K562 (cell line): Measurements from ENCODE around the gene PALLD. TPM values are rescaled to one million over a fixed set of nuclear protein-coding genes. Genes with fewer than 3 reads are reported as not detected.

Experiments
- ATAC-seq: fragments of 200-7000 bp; cut with Tn5 transposase; 3 replicates; pipeline ENCODE4 v1.9.1; 2020; ENCODE audit warnings: moderate library complexity
- BruUV-seq: library from RNA; stranded (reverse); fragments of 400-500 nt; replicated peaks from 2 replicates; lab custom pipeline; 2021; lab: Mats Ljungman, UMichigan
- CTCF ChIA-PET: fragments of 300-600 bp; formaldehyde crosslinking; extraction: SDS; loops from one replicate; lab custom pipeline; 2021; ENCODE audit warnings: low intra/inter-chr PET ratio; lab: Yijun Ruan, JAX
- POLR2A ChIA-PET: fragments of 300-600, 350-650 bp; sonication (Branson Sonifier 250); formaldehyde crosslinking; extraction: SDS; loops from one replicate; lab custom pipeline; 2021; ENCODE audit warnings: antibody characterized with exemption, inconsistent platforms; lab: Yijun Ruan, JAX
- DNase-seq, 4 experiments: peaks; one replicate each; pipeline versions ENCODE4 v3.0.0 to v3.0.0-alpha.2; 2011 to 2018; ENCODE audit warnings: low spot score in 3 of 4, mixed read lengths in 3 of 4; ENCODE audit errors: extremely low read depth in 1 of 4
- FAIRE-seq: peaks from 2 replicates; lab custom pipeline; 2011; peaks lifted over from hg19 to GRCh38; lab: Jason Lieb, UNC
- H2AFZ ChIP-seq: 2 replicates; pipeline ENCODE4 v1.6.0; 2011; ENCODE audit warnings: low read depth, low read length, control low read depth, inconsistent platforms
- H3K27ac ChIP-seq: fragments of 200-600 bp; 3 replicates; pipeline ENCODE4 v1.8.0; 2011; ENCODE audit warnings: low read depth, mild to moderate bottlenecking, control low read depth, inconsistent platforms, low read length, moderate library complexity, mixed read lengths; ENCODE audit errors: extremely low read depth
- H3K27me3 ChIP-seq, 2 experiments: fragments of 300-600 bp in 1 of 2; 2 replicates in 1 of 2; 3 replicates in 1 of 2; pipeline versions ENCODE4 v1.6.0 to v1.8.0; 2011; ENCODE audit warnings: inconsistent platforms in 2 of 2, low read length in 2 of 2, mild to moderate bottlenecking in 1 of 2, mixed read lengths in 1 of 2, moderate library complexity in 1 of 2; ENCODE audit not compliant: control insufficient read depth in 2 of 2, insufficient read depth in 2 of 2
- H3K36me3 ChIP-seq: fragments of 300-600 bp; 3 replicates; pipeline ENCODE4 v1.8.0; 2011; ENCODE audit warnings: mild to moderate bottlenecking, low read length, inconsistent platforms; ENCODE audit not compliant: control insufficient read depth, insufficient read depth
- H3K4me1 ChIP-seq, 2 experiments: fragments of 200-600 bp in 1 of 2; replicated peaks in 1 of 2; 2 replicates in 1 of 2; 3 replicates in 1 of 2; pipeline versions ENCODE4 v1.5.1 to v1.8.0; 2011; ENCODE audit warnings: inconsistent platforms in 2 of 2, low read length in 2 of 2, mild to moderate bottlenecking in 1 of 2, mixed read lengths in 1 of 2, moderate library complexity in 1 of 2; ENCODE audit not compliant: control insufficient read depth in 2 of 2, insufficient read depth in 2 of 2
- H3K4me2 ChIP-seq: 2 replicates; pipeline ENCODE4 v1.6.1; 2011; ENCODE audit warnings: low read length, control low read depth, inconsistent platforms, mixed read lengths; ENCODE audit not compliant: insufficient read depth
- H3K4me3 ChIP-seq: fragments of 200-600 bp; sonication (generic), shearing (Covaris generic); 2 replicates; pipeline ENCODE4 v1.5.1; 2016; ENCODE audit warnings: control low read depth, inconsistent platforms
- H3K79me2 ChIP-seq: fragments of 200-600 bp; 3 replicates; pipeline ENCODE4 v1.8.0; 2011; ENCODE audit warnings: low read length, inconsistent platforms; ENCODE audit not compliant: control insufficient read depth, insufficient read depth
- H3K9ac ChIP-seq, 2 experiments: 2 replicates each; pipeline versions ENCODE4 v1.6.0 to v1.6.1; 2011; ENCODE audit warnings: low read depth in 2 of 2, low read length in 2 of 2, control low read depth in 1 of 2, inconsistent platforms in 1 of 2, mild to moderate bottlenecking in 1 of 2, mixed read lengths in 1 of 2; ENCODE audit not compliant: insufficient read depth in 1 of 2
- H3K9me1 ChIP-seq: one replicate; pipeline ENCODE4 v1.6.0; 2011; ENCODE audit warnings: inconsistent platforms, mild to moderate bottlenecking, low read length, moderate library complexity; ENCODE audit not compliant: control insufficient read depth, insufficient read depth
- H3K9me3 ChIP-seq: replicated peaks from 2 replicates; pipeline ENCODE4 v1.5.1; 2011; ENCODE audit warnings: low read depth, low read length, inconsistent platforms; ENCODE audit not compliant: control insufficient read depth, insufficient read depth
- H4K20me1 ChIP-seq: replicated peaks from 2 replicates; pipeline ENCODE4 v1.6.1; 2011; ENCODE audit warnings: low read length, inconsistent platforms, mixed read lengths; ENCODE audit not compliant: control insufficient read depth, insufficient read depth
- FOSL1 ChIP-seq: fragments of 200-800 bp; sonication (Bioruptor generic); conservative IDR thresholded peaks from 2 replicates; pipeline ENCODE4 v1.6.1; 2016; ENCODE audit warnings: missing genetic modification characterization, missing compliant biosample characterization
- MECOM ChIP-seq: fragments of 250-450 bp; sonication (Bioruptor Pico); IDR thresholded peaks from 2 replicates; pipeline ENCODE4 v1.8.0; 2022; ENCODE audit warnings: inconsistent platforms
- SOX6 ChIP-seq: fragments of 450-650 bp; IDR thresholded peaks from 2 replicates; pipeline ENCODE4 v1.6.1; 2014; ENCODE audit warnings: mild to moderate bottlenecking
- ZNF398 ChIP-seq: fragments of 250-450 bp; sonication (Bioruptor Pico); IDR thresholded peaks from 2 replicates; pipeline ENCODE4 v1.8.0; 2021; ENCODE audit warnings: moderate library complexity, mild to moderate bottlenecking, inconsistent platforms
- ZNF408 ChIP-seq: fragments of 250-450 bp; sonication (Bioruptor Pico); IDR thresholded peaks from 2 replicates; pipeline ENCODE4 v1.4.0; 2020; ENCODE audit warnings: low read depth, mild to moderate bottlenecking, moderate library complexity
- WGBS: fragments of 100-300 bp; shearing (Covaris generic); methylation state at CpG from one replicate; pipeline ENCODE4 v1.1.6; 2016; ENCODE audit warnings: low coverage, mixed read lengths; ENCODE audit not compliant: insufficient coverage; ENCODE audit errors: missing lambda C conversion rate; 5-methylcytosine and 5-hydroxymethylcytosine counted together
- in situ Hi-C: fragments of 300-500 bp; cut with MboI; formaldehyde crosslinking; loops from 4 replicates; pipeline ENCODE4 v1.15.0; 2018; ENCODE audit warnings: inconsistent platforms, mixed read lengths
- intact Hi-C: fragments of 100-400 bp; cut with micrococcal nuclease; formaldehyde crosslinking; loops from 2 replicates; pipeline ENCODE4 v1.14.2; 2022
- polyA plus RNA-seq, 8 experiments: library from polyadenylated mRNA; depleted of rRNA in 4 of 8; stranded (reverse) in 5 of 8; unstranded in 3 of 8; fragments of >200 nt; fragmentation: Nextera tagmentation in 2 of 8; fragmentation: Illumina TruSeq in 1 of 8; extraction: Ambion mirVana in 2 of 8; extraction: Trizol in 1 of 8; gene quantifications; 2 replicates each; pipeline versions ENCODE4 v1.2.1 to v1.2.3, GENCODE V29; 2011 to 2014; ENCODE audit warnings: inconsistent platforms in 1 of 8, missing spikeins in 1 of 8
- total RNA-seq, 7 experiments: library from RNA; depleted of rRNA in 6 of 7; stranded (reverse); fragments of >200 nt in 6 of 7; fragmentation: Illumina TruSeq in 2 of 7; extraction: Trizol in 2 of 7; gene quantifications; 2 replicates each; pipeline versions ENCODE4 v1.2.1 to v1.2.3, GENCODE V29; 2011 to 2021; ENCODE audit warnings: low replicate concordance in 1 of 7

PALLD gene
- total and polyA plus RNA-seq, 9 of the 15 experiments (the other 6 are each of a cell fraction or from before 2014, with no cell fraction given): 0.01 to 0.35 (median 0.06) TPM; not detected in 3

GRCh38 chr4:168504526-168504925 is 7.7 kb downstream of the PALLD start:
- no peak overlapping the region for H3K27ac ChIP-seq
- ChIA-PET POLR2A (interaction anchor here (0.6 kb wide), 1 partner anchor 356 kb away, joined by 3 read pairs; no protein-coding TSS in a partner anchor), CTCF (no interaction called here)
- no peaks in the 10 kb centered on the region for H3K27me3 ChIP-seq
- TF ChIP-seq ZNF398 (CRISPR knock-in tag) (no peak), SOX6 (no peak), MECOM (peak; percentile 92), FOSL1 (tag) (peak; percentile 15; the same call in 1 of the 2 replicates), ZNF408 (CRISPR knock-in tag) (no peak)
- 0% methylated on average over 2 of the region's 3 CpGs for whole genome bisulfite sequencing
- H2AFZ ChIP-seq: no peak overlapping the region
- no peaks in the 10 kb centered on the region for H3K9me1 ChIP-seq
- no peaks in the 10 kb centered on the region for H3K9me3 ChIP-seq
- no peak for DNase-seq
- FAIRE-seq: no peak
- H4K20me1 ChIP-seq: no peaks in the 10 kb centered on the region
- no peaks in the 10 kb centered on the region for H3K36me3 ChIP-seq
- H3K9ac ChIP-seq: no peak overlapping the region
- intact Hi-C loops: no loop called here
- no peak for ATAC-seq
- in situ Hi-C loops: no loop called here
- no peaks in the 10 kb centered on the region for H3K79me2 ChIP-seq
- H3K4me3 ChIP-seq: no peak overlapping the region
- BruUV-seq: no TSS peak
- H3K4me2 ChIP-seq: no peak overlapping the region
- H3K4me1 ChIP-seq: no peaks in the 10 kb centered on the region
